NCI-H1417 treated with DMSO at 0.1 percent for 48 hours (cell line): ENCODE data around the gene ARVCF.
"Not testable (repeated sequence)": the region's sequence is repeated elsewhere in the genome, so short reads cannot be mapped to it uniquely, and the experiment has no call there.

Experiments
- DNase-seq: peaks from one replicate; lab custom pipeline; 2025; lab: John Stamatoyannopoulos, UW

Gene ARVCF

GRCh38 chr22:19936513-19936912, 80.1 kb downstream of the ARVCF start:
- no peak for DNase-seq

- not testable (repeated sequence) for DNase-seq
These were observed 81.4 kb downstream of the ARVCF start for GRCh38 chr22:19935123-19935718.

DNA sequence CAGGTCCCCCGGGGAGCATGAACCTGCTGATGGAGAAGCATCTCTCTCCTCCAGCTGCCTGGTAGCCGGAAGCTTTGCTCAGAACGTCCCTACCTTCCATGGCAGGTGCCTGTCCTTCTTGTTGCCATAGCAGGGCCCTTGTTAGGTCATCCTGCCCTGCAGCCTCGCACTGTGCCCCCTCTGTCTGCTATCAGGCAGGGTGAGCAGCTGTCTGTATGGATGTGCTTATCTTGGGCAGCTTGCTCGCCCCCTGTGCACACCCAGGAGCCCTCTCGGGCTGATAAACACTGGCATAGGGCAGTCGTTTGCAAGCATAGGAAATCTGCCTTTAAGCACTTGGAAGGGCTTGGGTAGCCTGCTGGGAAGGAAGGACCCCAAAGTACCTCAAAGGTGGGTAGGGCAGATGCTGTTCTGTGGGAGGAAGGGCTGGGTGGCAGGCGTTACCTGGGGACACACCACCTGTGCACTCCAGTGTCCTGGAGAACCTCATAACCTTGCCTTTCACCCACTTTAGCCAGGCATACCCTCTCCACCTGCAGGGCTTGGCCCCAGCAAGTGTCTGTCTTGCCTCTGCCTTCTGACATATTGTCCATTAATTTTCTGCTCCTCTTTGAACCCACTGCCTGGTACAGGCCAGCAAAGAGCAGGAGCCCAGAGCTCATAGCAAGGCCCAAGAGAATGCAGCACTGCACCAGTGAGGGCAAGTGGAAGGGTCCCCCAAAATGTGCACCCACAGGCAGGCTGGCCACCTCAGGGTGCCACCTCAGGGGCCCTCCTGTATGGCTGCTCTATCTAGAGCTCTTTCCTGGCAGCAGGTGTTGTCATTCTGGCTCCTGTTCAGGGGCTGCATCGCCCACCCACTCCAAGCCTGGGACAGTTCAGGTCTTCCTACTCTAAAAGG, 83.0 kb downstream of the ARVCF start:
- no peak for DNase-seq

- no peak for DNase-seq
These were observed 84.0 kb downstream of the ARVCF start for GRCh38 chr22:19932367-19933206.

DNA sequence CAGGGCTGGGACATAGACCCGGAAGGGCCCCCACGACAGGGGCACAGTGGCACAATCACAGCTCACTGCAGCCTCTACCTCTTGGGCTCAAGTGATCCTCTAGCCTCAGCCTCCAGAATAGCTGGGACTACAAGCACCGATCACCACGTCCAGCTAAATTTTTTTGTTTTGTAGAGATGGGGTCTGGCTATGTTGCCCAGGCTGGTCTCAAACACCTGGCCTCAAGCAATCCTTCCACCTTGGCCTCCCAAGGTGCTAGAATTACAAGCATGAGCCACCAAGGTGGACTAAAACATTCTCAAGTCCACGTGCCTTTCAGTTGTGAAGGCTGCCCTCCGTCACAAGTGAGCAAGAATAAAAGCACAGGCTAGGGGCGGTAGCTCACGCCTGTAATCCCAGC, 85.1 kb downstream of the ARVCF start:
- no peak for DNase-seq

- no peak for DNase-seq
These were observed 85.8 kb downstream of the ARVCF start for GRCh38 chr22:19930551-19931486.

- DNase-seq = no peak
These were observed 86.8 kb downstream of the ARVCF start for GRCh38 chr22:19929586-19930550.

DNA sequence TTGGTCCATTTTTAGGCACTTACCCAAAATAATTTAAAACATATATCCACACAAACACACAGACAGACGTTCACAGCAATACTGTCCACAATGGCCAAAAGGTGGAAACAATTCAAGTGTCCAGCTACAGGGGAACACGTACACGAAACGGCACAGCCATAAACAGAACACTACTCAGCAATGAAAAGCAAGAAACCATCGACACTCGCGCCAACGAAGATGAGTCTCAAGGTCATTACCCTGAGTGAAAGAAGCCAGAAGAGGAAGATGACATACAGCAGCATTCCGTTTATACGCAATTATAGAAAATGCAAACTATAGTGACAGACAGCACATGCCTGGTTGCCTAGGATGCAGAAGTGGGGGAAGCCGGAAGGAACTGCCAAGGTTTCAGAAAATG, 88.4 kb downstream of the ARVCF start:
- no peak for DNase-seq

GRCh38 chr22:19927696-19928095, 88.9 kb downstream of the ARVCF start:
- no peak for DNase-seq

- DNase-seq = not testable (repeated sequence)
These were observed 90.6 kb downstream of the ARVCF start for GRCh38 chr22:19926028-19926427.

DNA sequence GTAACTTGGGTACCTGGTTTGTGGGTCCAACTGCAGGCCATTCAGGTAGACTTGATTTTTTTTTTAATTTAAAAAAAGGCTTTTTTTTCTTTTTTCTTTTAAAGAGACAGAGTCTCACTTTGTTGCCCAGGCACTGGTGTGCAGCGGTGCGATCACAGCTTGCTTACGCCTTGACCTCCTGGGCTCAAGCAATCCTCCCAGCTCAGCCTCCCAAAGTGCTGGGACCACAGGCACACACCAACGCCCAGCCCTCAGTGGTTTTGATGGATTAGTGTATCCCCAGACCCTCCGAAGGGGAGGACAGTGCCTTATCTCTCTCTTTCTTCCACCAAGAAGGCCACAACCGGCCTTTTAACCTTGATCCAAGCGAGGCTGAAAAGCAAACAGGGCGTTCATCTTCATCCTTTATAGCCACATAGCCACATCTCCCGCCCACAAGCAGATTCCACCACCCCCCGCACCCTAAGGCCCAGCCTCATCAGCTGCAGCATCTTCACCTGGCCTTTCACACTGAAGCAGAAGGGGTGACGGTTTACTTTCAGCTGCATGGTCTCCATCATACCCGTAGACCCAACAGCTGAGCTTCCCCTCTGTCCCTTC, 92.6 kb downstream of the ARVCF start:
- DNase-seq = no peak

DNA sequence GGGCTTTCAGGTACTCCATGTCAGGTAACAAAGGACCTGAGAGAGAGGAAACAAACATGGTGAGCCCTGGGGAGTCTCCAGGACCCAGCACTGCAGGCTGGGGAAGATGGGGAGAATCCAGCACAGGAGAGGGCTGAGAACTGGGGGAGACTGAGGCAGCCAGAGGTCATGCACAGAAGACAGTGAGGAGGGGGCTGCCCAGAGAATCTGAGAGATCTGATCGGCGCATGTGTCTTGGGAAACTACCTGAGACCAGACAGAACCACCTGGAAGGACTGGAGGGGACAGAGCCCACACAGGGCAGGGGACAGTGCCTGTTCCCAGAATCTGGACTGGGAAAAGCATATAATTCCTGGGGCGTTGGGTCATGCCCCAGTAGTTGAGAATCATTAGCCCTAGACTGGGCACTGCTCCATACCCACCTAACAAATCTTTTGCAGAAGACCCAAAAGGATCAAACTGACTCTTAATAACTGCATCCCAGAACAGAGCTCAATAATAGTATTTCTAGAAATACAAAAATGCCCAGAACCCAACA, 95.0 kb downstream of the ARVCF start:
- DNase-seq = no peak
